ENCODE results near the gene LYG2. TPM values are rescaled to one million over a fixed set of nuclear protein-coding genes. Genes with fewer than 3 reads are reported as not detected.

LYG2 gene
- total and polyA plus RNA-seq, 2 donors (not counting 3 experiments of a cell fraction or from before 2014, with no cell fraction given) = not detected

- H3K79me2 ChIP-seq (ENCODE audit: control insufficient read depth, insufficient read depth, low read length) = no peaks in the 10 kb centered on the region
- H3K36me3 ChIP-seq (ENCODE audit: control insufficient read depth in 2 of 2, extremely low read depth in 1 of 2, insufficient read depth in 2 of 2, low read length in 2 of 2) = no peaks in the 10 kb centered on the region
- dilution Hi-C loops (cut with MboI; ENCODE audit: extremely low pct_ligation_motif_present, low sequenced_read_pairs) (no loop called here), intact Hi-C loops (cut with micrococcal nuclease) (no loop called here)
- H3K4me2 ChIP-seq (ENCODE audit: insufficient read depth, low read length) = no peak overlapping the region
- H2AFZ ChIP-seq (ENCODE audit: low read depth, low read length) = no peak overlapping the region
- POLR2A ChIA-PET = no interaction called here
- BruUV-seq (replicated peaks) = no TSS peak
- H3K9me1 ChIP-seq (replicated peaks; ENCODE audit: control insufficient read depth, extremely low read depth, insufficient read depth, low read length) = no peaks in the 10 kb centered on the region
- TF ChIP-seq, protein P1, sequence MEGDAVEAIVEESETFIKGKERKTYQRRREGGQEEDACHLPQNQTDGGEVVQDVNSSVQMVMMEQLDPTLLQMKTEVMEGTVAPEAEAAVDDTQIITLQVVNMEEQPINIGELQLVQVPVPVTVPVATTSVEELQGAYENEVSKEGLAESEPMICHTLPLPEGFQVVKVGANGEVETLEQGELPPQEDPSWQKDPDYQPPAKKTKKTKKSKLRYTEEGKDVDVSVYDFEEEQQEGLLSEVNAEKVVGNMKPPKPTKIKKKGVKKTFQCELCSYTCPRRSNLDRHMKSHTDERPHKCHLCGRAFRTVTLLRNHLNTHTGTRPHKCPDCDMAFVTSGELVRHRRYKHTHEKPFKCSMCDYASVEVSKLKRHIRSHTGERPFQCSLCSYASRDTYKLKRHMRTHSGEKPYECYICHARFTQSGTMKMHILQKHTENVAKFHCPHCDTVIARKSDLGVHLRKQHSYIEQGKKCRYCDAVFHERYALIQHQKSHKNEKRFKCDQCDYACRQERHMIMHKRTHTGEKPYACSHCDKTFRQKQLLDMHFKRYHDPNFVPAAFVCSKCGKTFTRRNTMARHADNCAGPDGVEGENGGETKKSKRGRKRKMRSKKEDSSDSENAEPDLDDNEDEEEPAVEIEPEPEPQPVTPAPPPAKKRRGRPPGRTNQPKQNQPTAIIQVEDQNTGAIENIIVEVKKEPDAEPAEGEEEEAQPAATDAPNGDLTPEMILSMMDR (IDR thresholded peaks at IDR 0.05; ENCODE audit: extremely low read depth in 1 of 2, insufficient read depth in 1 of 2, low read depth in 1 of 2, low read length in 2 of 2) = no peak
- TF ChIP-seq EZH2 (IDR thresholded peaks at IDR 0.05; ENCODE audit: borderline replicate concordance, low read depth, low read length, severe bottlenecking) = no peak
- TF ChIP-seq JUN (IDR thresholded peaks at IDR 0.05; ENCODE audit: borderline replicate concordance, insufficient read depth, insufficient read length, low read depth) = no peak
- no peak for TF ChIP-seq MAX (IDR thresholded peaks at IDR 0.05; ENCODE audit: insufficient read depth, insufficient read length)
- no peak for TF ChIP-seq POLR2A (IDR thresholded peaks at IDR 0.05; ENCODE audit: low read depth, low read length)
- no peak for TF ChIP-seq POLR2AphosphoS5 (IDR thresholded peaks at IDR 0.05; ENCODE audit: insufficient read depth, low read depth, low read length)
- no peak for TF ChIP-seq MYC (IDR thresholded peaks at IDR 0.05; ENCODE audit: low read depth, low read length)
- TF ChIP-seq GATA2 (IDR thresholded peaks at IDR 0.05; ENCODE audit: insufficient read depth, insufficient read length, low read depth, low read length) = no peak
- no peak for TF ChIP-seq FOS (IDR thresholded peaks at IDR 0.05; ENCODE audit: borderline replicate concordance, insufficient read depth, low read length)
- FAIRE-seq (no peak), DNase-seq (ENCODE audit: low read depth, low spot score) (no peak)
- H3K4me3 ChIP-seq (replicated peaks in 1 of 3; ENCODE audit: insufficient read depth in 1 of 3, low read depth in 1 of 3, low read length in 3 of 3) = no peak overlapping the region
- CTCF ChIA-PET = no interaction called here
- no peaks in the 10 kb centered on the region for H3K4me1 ChIP-seq (ENCODE audit: control insufficient read depth, extremely low read depth, insufficient read depth, low read length)
- H3K9ac ChIP-seq (replicated peaks; ENCODE audit: extremely low read depth, insufficient read depth, low read length) = no peak overlapping the region
- peaks cover 0 to 2% of the 10 kb centered on the region in 2 experiments for H3K27me3 ChIP-seq (ENCODE audit: control insufficient read depth in 2 of 2, insufficient read depth in 2 of 2, low read length in 2 of 2)
- no peaks in the 10 kb centered on the region for H3K9me3 ChIP-seq (replicated peaks; ENCODE audit: control insufficient read depth, insufficient read depth, low read length)
- H3K27ac ChIP-seq (ENCODE audit: insufficient read depth, low read depth, low read length) = no peak overlapping the region
- no peaks in the 10 kb centered on the region for H4K20me1 ChIP-seq (replicated peaks; ENCODE audit: control insufficient read depth, extremely low read depth, insufficient read depth, low read length)
Measured at GRCh38 chr2:99297994-99298393, 42.5 kb upstream of the LYG2 start.

Data from endothelial cell of umbilical vein (primary cell).